GM21360 (cell line): ENCODE measurements around the gene JMJD8.

Experiments used
- ATAC-seq: cut with Tn5 transposase; IDR thresholded peaks from one replicate; pipeline ENCODE4 v1.9.1; 2021; ENCODE audit warnings: mild to moderate bottlenecking, moderate library complexity; ENCODE audit not compliant: unreplicated experiment

Gene JMJD8, protein sequence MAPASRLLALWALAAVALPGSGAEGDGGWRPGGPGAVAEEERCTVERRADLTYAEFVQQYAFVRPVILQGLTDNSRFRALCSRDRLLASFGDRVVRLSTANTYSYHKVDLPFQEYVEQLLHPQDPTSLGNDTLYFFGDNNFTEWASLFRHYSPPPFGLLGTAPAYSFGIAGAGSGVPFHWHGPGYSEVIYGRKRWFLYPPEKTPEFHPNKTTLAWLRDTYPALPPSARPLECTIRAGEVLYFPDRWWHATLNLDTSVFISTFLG

DNA sequence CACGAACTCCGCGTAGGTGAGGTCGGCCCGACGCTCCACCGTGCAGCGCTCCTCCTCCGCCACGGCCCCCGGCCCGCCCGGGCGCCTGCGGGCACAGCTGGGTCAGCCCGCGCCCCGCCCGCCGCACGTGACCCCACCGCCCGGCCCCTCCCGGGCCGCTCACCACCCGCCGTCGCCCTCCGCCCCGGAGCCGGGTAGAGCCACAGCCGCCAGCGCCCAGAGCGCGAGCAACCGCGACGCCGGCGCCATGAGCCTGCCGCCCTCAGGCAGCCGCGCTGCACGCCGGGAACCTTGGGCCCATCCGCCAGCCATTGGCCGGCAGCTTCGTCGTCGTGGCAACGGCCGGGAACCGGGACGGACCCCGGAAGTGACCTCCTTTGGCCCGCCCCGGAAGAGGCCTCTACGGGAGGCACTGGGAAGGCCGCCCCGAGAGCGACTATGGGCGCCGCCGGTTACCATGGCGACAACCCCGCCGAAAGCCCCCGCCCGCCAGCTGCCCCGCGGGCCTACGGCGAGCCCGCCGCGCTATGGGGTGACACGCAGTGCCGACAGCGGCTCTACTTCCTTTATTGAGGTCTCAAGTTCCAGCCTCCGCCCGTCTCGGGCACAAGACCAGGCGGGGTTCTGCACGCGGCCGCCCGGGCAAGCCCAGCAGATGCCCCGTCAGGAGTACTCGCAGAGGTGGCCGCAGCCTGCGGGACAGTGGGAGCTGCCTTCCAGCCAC, at the start of gene JMJD8:
JMJD8 (minus strand) TSS at position 264 of the 724 bp plus-strand sequence; CDS start at position 249, 15 bp downstream.
- peak; percentile 62 for ATAC-seq

DNA sequence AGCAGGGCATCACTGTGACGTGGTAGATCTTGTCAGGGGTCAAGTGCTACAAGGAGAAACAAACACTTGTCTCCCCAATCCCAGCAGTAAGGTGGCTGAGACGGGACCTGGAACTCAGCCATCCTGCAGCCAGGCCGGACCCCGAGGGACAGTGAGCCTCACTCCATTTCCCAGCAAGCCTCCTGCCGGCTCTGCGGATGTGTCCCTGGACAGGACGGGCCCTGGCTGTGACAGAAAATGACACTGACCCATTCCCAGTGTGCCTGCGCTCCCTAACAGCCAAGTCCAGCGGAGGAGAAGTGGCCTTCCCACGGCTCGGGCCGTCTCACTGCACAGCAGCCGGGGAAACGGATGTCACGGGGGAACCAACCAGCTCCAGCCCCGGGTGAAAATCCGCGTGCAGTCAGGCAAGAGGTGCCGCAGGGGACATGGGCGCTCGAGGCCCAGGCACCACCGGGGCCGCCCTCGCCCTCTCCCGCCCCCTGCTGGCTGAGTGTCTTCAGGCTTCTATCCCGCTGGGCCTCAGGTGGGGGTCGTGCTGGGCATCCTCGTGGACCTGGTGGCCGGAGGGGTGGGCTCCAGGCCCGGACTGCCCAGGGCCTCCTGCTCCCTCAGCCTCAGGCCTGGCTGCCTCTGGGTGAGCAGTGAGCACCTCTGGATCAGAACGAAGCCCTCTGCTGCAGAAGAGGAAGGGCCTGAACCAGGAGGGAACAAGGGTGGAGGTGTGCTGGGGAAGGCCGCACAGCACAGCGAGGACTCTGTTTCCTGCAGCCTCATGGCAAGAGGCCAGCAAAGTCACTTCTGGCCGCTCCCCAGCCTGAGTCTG, 49.5 kb upstream of the JMJD8 start:
- ATAC-seq: no peak

DNA sequence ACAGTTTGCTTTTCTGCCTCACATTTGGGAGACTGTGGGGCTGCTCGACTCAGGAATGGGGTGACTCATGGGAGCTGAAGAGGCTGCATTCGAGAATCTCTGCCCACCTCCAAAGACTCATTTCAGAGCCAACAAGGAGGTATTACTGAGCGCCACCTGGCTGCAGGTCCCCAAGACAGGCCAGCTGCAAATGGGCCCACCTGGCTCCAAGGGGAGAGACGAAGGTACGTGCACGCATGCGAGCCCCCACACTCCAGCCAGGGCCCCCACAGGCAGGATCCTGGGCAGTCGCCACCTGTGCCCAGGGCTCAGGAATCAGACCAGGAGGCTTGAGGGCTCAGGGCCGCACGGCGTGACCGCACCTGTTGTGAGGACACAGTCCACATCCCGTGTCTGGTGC, 48.8 kb upstream of the JMJD8 start:
- ATAC-seq: no peak

DNA sequence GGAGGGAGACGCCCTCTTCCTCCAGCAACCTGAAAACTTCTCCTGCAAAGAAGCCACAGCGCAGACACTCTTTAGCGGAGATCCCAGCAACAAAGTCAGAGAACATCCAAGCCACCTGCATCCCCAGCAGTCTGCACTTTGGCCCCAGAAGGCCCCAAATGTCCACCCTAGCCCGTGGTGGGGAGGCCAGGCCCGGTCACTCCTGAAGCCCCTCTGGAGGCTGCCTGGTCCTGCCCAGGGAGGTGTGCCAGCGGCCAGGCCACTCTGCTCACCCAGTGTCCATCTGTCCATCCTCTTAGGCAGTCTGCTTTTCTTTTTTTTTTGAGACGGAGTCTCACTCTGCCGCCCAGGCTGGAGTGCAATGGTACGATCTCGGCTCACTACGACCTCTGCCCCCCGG, 48.2 kb upstream of the JMJD8 start:
- ATAC-seq: no peak

DNA sequence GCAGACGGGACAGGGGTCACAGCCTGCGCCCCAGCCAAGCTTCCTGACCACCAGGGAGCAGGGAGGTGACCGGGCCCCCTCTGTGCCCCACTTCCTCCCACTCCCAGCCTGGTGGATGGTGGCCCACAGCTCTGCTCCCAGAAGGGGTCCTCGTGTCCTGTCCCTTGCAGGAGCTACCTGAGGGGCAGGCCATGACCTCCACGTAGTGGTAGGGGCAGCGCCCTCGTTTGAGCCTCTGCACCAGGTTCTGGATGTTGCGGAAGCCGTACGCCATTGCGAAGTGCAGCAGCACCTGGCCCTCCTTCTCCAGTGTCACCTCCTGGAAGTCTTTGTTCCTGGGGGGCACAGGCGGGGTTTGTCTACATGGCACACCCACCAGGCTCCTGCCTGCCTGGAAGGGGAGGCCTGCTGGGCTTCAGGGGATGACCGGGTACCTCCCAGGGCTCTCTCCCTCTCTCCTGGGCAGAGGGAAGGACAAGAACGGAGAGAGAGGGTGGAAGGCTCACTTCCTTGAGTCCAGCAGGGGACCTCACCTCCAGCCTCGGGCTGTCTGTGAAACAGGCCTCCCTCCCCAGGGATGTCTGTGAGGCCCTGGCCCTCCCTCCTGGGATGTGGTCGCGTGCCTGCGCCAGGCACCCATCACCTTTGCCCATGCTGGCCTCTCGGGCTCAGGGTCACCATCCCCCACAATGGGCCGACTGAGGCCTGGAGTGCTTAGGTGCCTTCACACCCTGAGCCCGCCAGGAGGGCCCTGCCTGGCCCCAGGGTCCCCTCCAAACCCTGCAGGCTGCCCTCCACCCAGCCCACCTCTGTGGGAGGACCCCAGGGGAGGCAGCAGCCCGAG, 46.8 kb upstream of the JMJD8 start:
- ATAC-seq: no peak

DNA sequence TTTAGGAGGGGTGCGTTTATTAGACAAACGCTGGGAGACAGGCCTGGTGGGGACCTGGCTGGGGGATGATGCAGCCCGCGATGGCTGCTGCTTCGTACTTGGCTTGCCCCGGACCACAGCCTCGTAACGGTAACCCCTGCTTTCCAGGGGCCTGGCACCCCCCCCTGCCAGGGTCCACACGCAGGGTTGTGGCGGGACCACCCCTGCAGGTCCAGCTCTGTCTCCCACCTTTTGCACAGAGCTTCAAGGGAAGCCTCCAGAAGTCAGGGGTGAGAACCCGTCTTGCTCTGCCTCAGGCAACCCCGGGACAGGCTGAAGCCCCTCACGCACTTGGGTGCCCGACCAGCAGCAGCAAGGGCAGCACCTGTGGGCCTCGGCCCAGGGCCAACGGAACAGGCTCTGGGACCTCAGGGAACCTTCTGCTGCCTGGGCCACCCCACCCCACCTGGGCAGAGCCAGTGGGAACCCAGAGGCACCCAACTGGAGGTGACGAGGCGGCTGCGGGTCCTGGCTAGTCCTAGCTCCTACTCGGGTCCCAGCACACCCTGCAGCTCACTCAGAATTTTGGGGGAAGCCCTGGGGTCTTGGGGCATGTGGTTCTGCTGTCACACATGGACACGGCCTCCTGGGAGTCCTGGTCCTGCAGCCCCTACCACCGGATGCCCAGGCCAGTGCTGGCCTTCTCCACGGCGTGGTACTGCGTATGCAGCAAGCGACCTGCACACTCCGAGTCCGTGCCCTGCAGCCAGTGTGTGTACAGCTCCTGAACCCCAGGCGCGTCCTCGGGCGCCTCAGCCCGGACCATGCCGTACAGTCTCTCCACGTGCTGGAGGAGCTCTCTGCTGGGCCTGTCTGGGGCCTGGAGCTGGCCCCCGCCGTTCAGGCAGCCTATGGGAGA, 45.9 kb upstream of the JMJD8 start:
- no peak for ATAC-seq

DNA sequence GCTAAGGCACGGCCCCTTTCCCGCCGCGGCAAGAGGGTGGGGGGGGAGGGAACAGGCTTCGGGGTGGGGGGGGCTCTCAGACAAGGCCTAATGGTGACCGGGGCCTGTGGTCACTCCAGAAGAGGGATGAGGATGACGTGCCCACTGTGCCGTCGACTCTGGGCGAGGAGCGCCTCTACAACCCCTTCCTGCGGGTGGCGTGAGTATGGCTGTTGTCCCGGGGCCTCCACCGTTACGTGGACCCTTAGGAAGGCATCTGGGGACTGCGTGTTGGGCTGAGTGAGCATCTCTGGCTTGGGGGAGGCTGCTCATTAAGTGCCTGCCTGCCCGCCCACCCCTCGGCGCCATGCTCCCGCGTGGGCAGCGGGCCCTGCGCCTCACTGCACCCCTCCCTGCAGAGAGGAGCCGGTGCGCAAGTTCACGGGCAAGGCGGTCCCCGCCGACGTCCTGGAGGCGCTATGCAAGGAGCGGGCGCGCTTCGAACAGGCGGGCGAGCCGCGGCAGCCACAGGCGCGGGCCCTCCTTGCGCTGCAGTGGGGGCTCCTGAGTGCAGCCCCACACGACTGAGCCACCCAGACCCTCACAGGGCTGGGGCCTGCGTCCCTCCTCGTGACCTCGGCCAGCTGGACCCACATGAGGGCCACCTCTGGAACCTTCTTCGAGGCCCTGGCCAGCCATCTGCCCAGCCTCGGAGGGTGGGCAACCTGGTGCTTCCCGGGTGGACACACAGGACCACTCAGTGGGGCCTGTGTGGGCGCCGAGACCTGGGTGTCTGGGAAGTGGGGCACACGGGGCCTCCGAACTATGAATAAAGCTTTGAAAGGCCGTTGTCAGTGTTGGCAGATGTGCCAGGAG, 45.0 kb upstream of the JMJD8 start:
- ATAC-seq: no peak

DNA sequence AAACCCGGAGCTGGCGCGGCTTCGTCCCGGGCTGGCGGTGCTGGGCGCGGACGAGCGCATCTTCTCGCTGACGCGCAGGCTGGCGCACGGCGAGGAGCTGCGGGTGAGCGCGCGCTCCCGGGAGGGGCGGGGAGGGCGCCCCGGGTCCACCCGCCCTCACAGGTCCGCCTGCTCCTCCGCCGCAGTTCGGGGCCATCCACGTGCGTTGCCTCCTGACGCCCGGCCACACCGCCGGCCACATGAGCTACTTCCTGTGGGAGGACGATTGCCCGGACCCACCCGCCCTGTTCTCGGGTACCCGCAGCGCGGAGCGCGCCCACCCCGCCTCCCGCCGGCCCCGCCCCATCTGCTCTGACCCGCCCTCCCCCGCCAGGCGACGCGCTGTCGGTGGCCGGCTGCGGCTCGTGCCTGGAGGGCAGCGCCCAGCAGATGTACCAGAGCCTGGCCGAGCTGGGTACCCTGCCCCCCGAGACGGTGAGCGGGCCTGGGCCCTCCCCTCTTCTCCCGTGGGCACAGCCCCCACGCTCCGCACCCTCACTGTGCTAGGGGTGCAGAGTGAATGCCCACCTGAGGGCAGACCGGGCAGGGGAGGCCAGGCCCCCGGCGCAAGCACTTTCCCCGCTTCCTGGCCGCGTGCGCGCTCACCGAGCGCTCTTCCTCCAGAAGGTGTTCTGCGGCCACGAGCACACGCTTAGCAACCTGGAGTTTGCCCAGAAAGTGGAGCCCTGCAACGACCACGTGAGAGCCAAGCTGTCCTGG, 44.2 kb upstream of the JMJD8 start:
- ATAC-seq: no peak

DNA sequence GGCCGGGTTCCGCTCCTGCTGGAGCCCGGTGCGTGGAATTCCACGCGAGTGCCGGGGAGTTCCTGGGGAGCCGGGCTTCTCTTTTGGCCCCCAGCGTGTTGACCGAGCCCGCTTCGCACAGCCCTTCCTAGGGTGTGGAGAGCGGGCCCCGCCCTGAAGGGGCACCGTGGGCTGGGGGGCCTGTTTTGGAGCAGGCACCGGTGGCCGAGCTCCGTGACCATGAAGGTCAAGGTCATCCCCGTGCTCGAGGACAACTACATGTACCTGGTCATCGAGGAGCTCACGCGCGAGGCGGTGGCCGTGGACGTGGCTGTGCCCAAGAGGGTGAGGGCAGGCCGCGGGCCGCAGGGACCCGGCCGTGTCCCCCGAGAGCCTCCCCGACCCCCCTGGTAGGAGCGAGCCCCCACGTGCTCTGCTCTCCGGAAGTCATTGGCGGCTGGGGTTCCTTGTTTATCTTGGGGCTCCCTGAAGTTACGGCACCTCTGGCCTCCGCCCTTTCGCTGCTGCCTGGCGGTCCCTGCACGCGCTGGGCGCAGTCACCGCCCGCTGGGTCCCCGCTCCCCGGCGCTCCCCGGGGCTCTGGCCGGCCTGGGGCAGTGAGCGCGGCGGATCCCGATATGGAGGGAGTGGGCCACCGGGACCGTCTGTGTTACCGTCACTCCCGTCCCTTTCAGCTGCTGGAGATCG, 43.3 kb upstream of the JMJD8 start:
- ATAC-seq: no peak

DNA sequence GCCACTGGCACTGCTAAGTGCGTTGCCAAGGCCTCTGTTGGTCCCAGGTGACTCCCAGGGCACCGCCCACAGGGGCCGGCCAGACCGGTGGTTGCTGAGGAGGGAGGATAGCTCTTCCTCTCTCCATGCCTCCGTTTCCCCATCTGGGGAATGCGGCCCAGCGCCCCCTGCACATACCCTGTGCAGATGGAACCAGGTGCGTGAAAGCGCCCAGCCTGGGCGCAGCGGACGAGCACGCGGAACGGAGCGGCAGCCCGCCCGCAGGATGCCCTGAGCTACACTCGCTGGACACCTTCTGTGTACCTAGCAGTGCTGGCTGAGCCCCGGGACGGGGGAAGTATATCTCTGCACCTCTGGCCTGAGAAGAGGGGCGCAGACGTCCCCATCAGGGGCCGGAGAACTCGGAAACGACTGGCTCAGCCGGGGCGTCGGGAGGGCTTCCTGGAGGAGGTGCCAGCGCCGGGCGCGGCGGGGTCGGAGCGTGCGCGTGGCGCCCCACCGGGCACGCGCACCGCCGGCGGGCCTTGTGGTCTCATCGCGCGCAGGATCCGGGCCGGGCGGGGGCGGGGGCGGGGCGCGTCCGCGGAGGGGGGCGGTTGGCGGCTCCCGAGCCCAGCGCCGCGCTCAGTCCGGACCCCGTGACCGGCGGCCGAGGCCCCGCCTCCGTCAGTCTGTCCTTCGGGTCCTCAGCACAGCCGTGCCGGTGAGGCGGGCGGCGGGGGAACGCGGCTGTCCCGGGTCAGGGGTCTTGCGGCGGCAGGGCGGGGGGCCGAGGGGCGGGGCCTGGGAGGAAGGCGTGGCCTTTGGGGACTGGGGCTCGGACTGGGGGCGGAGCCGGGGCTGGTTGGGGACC, 42.5 kb upstream of the JMJD8 start, which contains the start of the genes CCDC78 and HAGHL:
CCDC78 (minus strand) TSS at position 6 of the 853 bp plus-strand sequence. CDS start 76 bp downstream, outside the sequence.
HAGHL (plus strand) TSS at position 669 of the 853 bp plus-strand sequence. CDS start 404 bp downstream, outside the sequence.
- no peak for ATAC-seq

DNA sequence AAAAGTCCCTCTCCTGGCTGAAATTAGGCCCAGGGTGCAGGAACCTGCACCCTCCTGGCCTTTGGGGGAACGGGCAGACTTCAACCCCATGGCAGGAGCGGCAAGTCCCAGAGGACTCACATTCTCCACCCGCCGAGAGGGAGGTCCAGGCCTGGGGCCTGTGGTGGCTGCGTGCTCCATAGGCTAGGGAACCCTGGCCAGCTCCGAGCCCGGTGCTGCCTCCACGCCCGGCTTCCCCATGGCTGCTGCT, 42.0 kb upstream of the JMJD8 start:
- ATAC-seq: no peak

DNA sequence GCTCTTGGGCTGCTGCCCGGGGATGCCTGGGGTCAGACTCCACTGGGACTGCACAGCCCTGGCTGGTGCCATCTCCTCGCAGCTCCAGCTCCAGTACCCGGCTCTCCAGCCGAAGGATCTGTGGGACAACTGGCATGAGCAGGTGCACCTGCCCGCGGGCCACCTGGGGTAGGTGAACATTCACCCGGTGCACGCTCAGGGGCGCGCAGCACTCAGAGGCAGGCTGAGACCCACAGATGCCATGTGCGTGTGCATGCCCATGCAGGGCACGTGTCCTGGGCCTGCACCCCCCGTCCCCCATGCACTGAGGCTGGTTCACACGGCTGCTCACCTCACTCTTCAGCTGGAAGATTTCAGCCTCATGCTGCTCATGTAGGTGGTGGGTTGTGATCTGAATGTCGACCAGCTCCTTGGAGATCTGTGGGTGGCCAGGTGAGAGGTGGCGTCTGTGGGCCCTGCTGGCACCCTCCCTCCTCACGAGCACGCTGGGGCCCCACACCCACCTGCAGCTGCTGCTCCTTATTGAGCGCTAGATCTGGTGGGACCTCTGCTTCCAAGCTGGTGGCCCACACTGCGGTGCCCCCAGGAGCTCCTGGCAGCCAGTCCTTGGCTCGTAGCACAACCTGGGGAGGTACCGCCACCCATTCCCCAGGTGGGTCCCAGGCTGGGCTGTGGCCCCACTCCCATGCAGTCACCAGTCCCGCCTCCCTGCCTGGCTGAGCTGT, 41.5 kb upstream of the JMJD8 start:
- ATAC-seq: no peak

DNA sequence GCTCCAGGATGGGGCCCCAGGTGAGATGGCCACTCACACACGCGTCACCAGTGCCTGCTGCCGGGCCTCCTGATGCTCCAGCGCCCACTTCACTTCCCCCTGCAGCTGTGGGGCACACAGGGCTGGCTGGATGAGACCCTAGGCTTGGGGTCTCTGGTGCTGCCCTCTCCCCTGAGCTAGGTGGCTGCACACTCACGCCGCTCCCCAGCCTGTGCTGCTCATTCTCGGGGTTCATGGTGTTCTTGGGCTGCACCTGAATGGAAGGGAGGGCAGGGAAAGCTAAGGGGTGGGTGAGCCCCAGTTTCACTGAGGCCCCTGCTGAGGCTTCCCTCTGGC, 40.9 kb upstream of the JMJD8 start:
- no peak for ATAC-seq

DNA sequence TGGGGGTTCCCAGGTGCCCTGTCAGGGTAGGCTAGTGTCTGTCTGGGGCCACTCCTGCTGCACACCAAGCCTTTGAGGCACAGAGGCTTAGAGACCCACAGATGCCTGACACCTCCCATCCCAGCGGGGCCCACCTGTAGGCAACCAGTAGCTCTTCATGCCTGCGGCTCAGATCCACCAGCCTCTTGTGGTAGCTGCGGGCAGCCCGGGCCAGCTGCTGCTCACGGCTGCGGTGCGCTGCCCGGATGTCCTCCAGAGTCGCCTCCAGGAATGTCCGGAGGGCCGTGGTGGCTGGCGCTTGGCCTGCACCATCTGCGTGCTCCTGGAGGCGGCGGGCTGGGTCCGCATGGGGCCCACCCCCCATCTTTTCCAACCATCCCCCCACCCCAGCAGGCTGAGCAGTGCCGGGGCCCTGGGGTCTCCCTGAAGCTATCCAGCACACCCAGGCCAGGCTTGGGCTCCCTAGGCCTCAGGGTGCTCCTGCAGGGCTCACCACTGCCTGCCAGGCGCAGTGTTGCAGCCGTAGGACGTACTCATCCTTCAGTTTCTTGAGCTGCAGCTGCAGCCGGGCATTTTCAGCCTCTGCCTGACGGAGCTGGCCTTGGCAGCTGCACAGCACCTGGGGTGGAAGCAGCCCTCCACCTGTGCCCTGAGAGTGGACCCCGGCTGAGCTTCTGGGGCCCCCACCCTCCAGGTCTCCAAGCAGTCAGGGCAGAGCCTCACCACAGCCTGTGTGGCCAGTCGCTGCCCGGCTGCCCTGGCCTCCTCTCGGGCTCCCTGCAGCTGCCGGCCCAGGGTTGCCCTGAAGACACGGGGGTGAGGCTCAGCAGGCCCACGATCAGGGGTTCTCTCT, 40.3 kb upstream of the JMJD8 start:
- no peak for ATAC-seq

DNA sequence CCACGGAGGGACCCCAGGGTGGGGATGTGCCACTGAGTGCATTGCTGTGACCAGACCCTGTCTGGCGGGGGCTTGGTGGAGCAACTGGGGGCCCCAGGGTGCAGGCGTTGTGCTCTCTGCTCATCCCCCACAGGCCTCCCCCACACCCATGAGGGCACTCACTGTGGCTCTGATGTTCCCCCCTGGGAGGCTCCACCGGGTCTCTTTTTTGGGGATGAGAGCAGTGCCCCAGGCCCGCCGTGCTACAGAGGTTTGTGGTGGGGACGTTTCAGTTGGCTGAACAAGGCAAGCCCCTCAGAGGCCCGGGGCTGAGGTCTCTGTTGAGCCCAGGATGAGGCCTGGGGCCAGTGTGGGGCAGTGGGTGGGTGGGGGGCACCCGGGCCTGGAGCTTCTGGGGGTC, 39.6 kb upstream of the JMJD8 start:
- ATAC-seq: no peak
